DLD1 (cell line): ENCODE results near the gene MAPRE2.

ENCODE experiments used
- in situ Hi-C: cut with HindIII; loops from 2 replicates; pipeline ENCODE4 v1.10.0; 2017; ENCODE audit warnings: low sequenced_read_pairs

The MAPRE2 gene

GRCh38 chr18:35040988-35041814, at the start of gene MAPRE2:
Gene MAPRE2 (plus strand): TSS chr18:35041413. CDS start chr18:35041540, 127 bp downstream.
- in situ Hi-C loops = no loop called here

DNA sequence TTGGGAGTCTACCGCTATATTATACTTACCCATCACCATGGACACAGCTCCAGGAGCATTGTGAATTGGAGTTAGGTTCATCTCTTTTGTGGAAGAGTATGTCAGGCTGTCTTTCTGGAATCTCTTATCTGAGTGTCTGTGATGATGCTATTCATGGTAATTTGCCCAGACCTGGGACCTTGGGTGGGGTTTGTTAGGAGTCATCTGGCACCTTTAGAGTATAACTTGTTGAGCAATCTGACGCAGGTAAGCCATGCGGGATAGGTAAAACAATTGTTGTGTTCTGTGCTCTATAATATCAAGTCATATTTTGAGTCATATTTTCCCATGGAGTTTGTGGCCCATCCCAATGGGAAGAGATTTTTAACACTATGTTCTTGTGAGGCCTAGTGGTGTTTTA, 49.7 kb upstream of the MAPRE2 start:
- in situ Hi-C loops = no loop called here

DNA sequence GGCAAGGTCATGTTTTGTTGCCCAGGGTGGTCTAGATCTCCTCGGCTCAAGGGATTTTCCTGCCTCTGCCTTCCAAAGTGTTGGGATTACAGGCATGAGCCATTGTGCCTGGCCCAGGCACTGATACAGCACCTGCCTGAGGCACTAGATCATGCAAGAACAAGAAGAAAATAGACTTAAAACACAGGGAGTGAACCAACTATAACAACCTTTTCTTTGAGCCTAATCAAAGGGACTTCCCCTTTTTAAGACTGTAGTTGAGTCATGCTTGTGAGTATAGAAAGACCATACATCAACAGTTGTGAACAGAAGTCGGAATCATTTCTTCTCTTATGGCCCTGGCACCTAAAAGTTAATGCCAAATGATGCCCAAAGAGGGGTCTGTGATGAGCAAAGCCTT, 47.9 kb upstream of the MAPRE2 start:
- in situ Hi-C loops = no loop called here

- in situ Hi-C loops = no loop called here
These were observed 45.5 kb upstream of the MAPRE2 start for GRCh38 chr18:34995746-34996145.

DNA sequence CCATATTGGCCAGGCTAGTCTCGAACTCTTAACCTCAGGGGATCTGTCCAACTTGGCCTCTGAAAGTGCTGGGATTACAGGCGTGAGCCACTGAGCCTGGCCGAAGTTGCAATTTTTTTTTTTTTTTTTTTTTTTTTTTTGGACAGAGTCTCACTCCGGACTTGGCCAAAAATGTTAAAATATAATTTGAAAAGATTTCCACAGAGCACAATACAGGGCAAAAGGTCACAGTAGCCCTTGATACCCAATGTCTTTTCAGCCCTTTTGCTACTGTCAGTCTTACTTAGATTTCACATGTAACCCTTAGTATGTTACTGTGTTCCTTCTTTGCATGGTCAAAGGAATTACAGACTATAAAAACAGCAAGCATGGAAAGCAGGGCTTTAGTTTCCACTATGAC, 42.6 kb upstream of the MAPRE2 start:
- in situ Hi-C loops = no loop called here

- in situ Hi-C loops = no loop called here
These were observed 41.4 kb upstream of the MAPRE2 start for GRCh38 chr18:34999756-35000289.

DNA sequence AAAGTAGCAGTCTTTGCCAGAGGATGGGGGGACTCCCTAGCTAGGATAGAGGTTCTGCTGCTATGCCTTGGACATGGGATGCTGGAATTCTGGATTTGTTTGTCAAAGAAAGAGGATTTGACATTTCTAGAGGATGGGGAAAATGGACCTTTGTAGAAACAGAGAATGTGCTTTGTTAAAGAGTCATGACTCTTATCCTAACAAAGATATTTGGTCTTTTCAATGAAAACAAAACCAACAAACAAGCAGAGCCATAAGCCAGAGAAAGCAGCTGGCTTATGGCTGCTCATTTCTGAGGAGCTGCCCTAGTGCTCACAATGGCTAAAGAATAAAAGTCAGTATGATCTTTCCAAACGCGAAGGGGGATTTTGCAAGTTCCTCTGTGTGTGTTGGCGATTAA, 40.8 kb upstream of the MAPRE2 start:
- in situ Hi-C loops = no loop called here

GRCh38 chr18:35002120-35002519, 39.1 kb upstream of the MAPRE2 start:
- in situ Hi-C loops = no loop called here

DNA sequence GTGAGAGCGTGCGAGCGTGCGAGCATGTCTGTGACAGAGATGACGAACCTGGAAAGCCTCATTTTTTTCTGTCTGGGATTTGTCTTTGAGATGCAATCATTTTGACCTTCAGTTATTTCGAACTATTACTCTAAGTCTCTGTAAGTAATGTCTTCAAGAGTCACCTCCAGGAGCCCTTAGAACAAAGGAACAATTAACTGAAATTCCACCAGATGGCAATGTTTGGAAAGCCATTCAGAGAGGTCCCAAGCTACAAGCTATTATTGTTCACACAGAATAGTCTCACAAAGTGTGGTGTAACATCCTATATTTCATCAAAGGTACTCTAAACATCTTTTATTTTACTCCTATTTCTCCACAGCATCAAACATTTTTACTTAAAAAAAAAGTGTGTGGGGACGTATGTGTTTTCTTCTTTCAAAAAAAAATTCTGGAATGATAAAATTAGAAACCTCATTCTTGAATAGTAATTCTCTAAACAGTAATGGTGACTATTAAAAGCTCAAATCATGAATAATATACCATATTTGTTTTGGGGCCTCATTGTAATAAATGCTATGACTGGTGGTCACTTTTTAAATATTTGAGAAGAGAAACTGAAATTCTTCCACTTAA, 35.1 kb upstream of the MAPRE2 start:
- in situ Hi-C loops = no loop called here

- in situ Hi-C loops = no loop called here
These were observed 31.1 kb upstream of the MAPRE2 start for GRCh38 chr18:35010156-35010555.

DNA sequence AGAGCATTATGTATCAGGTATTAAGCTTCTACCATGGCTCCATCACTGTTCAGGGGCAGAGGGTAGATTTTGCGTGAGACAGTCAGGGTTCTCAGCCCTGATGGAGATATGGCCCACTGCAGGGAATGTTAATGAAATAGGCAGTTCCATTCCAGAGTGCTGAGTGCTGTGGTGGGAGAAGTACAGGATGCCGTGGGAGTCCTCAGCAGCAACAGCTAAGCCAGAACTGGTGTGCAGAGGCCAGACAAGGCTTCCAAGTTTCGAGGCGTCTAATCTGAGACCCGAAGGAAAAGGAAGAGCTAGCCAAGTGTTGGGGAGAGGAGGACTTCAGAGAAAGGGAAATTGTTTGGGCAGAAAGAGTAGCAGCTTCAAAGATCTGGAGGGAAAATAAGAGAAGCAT, 30.2 kb upstream of the MAPRE2 start:
- in situ Hi-C loops = no loop called here

GRCh38 chr18:35019933-35020332, 21.3 kb upstream of the MAPRE2 start:
- in situ Hi-C loops = no loop called here

DNA sequence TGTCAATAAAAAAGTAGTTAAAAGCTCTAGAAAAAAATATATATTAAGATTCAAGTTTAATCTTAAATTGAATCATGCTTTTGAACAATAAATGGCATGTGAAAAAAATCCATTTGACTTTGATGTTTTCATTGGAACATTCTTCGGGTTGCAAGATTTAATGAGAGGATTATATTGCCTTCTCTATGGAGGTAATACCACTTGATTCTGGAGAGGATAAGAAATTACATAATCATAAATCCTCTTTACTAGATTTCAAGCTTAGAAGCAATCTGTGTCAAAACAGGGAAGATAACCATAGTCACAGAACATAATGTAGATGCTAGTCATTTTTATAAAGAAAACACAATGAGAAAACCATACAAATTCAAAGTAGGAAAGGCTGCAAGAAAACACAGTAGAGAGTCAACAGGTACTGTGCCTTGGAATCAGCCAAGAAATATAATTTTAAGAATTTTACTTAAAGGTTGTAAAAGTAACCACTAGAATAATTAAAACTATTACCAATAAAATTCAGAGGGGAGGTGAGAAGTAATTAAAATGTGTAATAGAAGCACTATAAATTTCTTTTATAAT, 18.7 kb upstream of the MAPRE2 start:
- in situ Hi-C loops = no loop called here

DNA sequence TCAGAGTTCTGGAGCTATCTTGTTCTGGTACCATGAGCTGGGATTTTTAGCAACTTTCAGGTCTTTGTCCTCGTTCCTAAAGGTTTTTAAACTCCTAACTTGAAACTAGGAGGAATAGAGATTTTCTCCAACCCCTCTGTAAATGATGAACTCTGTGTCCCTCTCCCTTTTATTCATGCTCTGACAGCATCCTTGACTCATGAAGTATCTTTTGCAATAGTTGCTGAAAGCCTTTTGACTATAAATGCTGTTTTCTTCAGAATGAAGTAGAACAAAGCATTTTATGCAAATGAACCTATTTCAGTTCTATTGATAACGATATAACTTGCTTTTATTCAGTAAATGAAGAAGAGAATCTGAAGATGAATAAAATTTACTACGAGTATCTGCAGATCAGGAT, 17.0 kb upstream of the MAPRE2 start:
- in situ Hi-C loops = no loop called here

GRCh38 chr18:35024965-35025364, 16.2 kb upstream of the MAPRE2 start:
- in situ Hi-C loops = no loop called here

- in situ Hi-C loops = no loop called here
These were observed 14.7 kb upstream of the MAPRE2 start for GRCh38 chr18:35026407-35027061.

GRCh38 chr18:35027206-35027605, 14.0 kb upstream of the MAPRE2 start:
- in situ Hi-C loops = no loop called here

- in situ Hi-C loops = no loop called here
These were observed 12.7 kb upstream of the MAPRE2 start for GRCh38 chr18:35028536-35028935.

- in situ Hi-C loops = no loop called here
These were observed 12.1 kb upstream of the MAPRE2 start for GRCh38 chr18:35029103-35029502.

DNA sequence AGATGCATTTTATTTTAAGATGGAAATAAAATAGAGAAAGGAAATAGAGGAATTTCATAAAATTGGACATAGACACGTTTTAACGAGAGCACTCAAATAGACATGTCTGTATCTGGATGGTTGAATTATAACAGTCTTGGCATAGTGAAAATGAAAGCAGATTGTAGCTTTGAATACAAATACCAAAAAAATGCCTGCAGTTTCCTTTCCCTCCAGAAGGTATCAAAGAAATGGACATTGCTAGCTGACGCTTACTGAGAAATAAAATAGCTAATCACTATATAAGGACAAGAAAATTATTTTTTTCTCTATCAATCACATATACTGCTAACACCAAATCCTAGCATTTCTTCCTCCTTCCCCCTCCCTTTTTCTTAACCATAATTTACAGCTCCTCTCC, 11.4 kb upstream of the MAPRE2 start:
- in situ Hi-C loops = no loop called here

DNA sequence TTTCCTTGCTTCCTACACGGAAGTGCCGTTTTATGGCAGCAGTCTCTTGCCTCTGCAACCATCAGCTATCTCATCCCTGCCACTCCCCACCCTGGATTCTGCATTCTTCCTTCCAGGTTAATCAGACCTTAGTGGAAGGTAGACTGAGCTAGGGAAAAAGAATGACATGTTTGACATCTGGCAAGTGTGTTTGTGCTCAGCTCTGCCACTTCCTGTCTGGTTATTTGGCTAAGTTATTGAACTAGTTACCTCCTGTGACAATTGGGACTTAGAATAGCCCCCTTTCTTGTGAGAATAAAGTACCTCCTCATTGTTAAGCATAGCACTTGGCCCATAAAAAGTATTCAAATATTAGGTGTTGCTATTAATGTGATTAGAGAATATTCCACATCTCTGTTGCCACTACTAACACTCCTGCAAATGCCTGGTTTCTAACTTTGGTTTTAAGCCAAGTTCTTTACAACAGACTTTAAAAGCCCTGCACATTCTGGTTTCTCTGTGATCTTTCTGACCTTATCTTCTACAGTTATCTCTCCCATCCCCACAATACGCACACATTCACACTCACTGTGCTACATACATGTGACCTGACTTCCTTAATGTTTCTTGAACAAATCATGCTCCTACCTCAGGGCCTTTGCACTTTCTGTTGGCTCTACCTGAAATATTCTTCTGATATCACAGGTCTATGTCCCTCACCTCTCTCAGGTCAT, 10.8 kb upstream of the MAPRE2 start:
- in situ Hi-C loops = no loop called here
